Heart left ventricle (tissue), 16 donors: ENCODE measurements around the gene ATP6V0A4. TPM values are rescaled to one million over a fixed set of nuclear protein-coding genes. Genes with fewer than 3 reads are reported as not detected.

Experiments used
- ATAC-seq, 4 donors: fragments of 200-7000 bp; cut with Tn5 transposase; one replicate each; pipeline ENCODE4 v1.9.1; 2020 to 2022; ENCODE audit warnings: moderate library complexity in 4 of 4, mild to moderate bottlenecking in 3 of 4, moderate number of reproducible peaks in 1 of 4
- DNase-seq, 5 donors: peaks; one replicate each; pipeline ENCODE4 v3.0.0-alpha.2; 2020
- H3K27ac ChIP-seq, 12 donors: fragments of 200-600 bp; sonication (generic) in 4 of 12; one replicate each; pipeline versions ENCODE4 v1.5.0 to v1.8.0; 2016 to 2022; ENCODE audit warnings: mild to moderate bottlenecking in 2 of 12
- H3K27me3 ChIP-seq, 9 donors: fragments of 200-600 bp; sonication (generic) in 2 of 9; one replicate each; pipeline versions ENCODE4 v1.5.1 to v1.8.0; 2016 to 2022; ENCODE audit warnings: mild to moderate bottlenecking in 3 of 9
- H3K36me3 ChIP-seq, 9 donors: fragments of 200-600 bp; sonication (generic) in 2 of 9; one replicate each; pipeline versions ENCODE4 v1.5.0 to v1.8.0; 2018 to 2022; ENCODE audit warnings: mild to moderate bottlenecking in 2 of 9
- H3K4me1 ChIP-seq, 12 donors: fragments of 200-600 bp; sonication (generic) in 4 of 12; one replicate each; pipeline versions ENCODE4 v1.5.0 to v1.8.0; 2016 to 2022; ENCODE audit warnings: mild to moderate bottlenecking in 3 of 12
- H3K4me3 ChIP-seq, 12 donors: fragments of 200-600 bp; sonication (generic) in 4 of 12; one replicate each; pipeline versions ENCODE4 v1.5.0 to v1.8.0; 2017 to 2022; ENCODE audit warnings: mild to moderate bottlenecking in 9 of 12, moderate library complexity in 4 of 12
- H3K9me3 ChIP-seq, 12 donors: fragments of 200-600 bp; sonication (generic) in 4 of 12; one replicate each; pipeline versions ENCODE4 v1.5.0 to v1.8.0; 2016 to 2022; ENCODE audit warnings: mild to moderate bottlenecking in 1 of 12
- POLR2A ChIP-seq, 2 donors: fragments of 450-650 bp; IDR thresholded peaks; one replicate each; pipeline ENCODE4 v1.6.1; 2017; ENCODE audit warnings: antibody characterized with exemption in 2 of 2, mild to moderate bottlenecking in 2 of 2, moderate library complexity in 2 of 2
- WGBS, 4 donors: extraction: QIAGEN DNeasy Blood & Tissue Kit in 2 of 4; methylation state at CpG; one replicate each; pipeline versions ENCODE4 v1.1.5 to v1.1.7; 2013 to 2018; 5-methylcytosine and 5-hydroxymethylcytosine counted together
- intact Hi-C, 10 donors: fragments of 100-400 bp; cut with DNase I; formaldehyde crosslinking; loops; one replicate each; pipeline versions ENCODE4 v1.11.1 to v1.14.2; 2022
- polyA plus RNA-seq, 2 donors: library from polyadenylated mRNA; stranded (reverse); fragments of 200-250 nt; gene quantifications; one replicate each; pipeline ENCODE4 v1.2.3, GENCODE V29; 2013
- total RNA-seq, 9 donors: library from RNA; depleted of rRNA in 2 of 9; stranded (reverse); fragments of >200 nt in 2 of 9; fragmentation: NEBNext Ultra II Directional in 3 of 9; extraction: Animal tissue kit (Norgen Biotek cat#: 25700) in 3 of 9; gene quantifications; one replicate each; pipeline versions ENCODE4 v1.1.0 to v1.2.4, GENCODE V29; 2016 to 2023
- TF ChIP-seq, protein P1 (sequence below), 12 donors: fragments of 200-600 bp; sonication (generic) in 4 of 12; IDR thresholded peaks; one replicate each; pipeline versions ENCODE4 v1.5.0 to v1.8.0; 2018 to 2022; ENCODE audit warnings: antibody characterized with exemption in 12 of 12, mild to moderate bottlenecking in 5 of 12
- donor health status: ischemic (EF 13 %, LVEDD 7.1; RV severe dilation, severe dysfunction).
- donor health status: healthy with polysubstance abuse.
- donor health status: DM: no; HTN: yes; CAD: no.
- donor health status: DM: no; HTN: no; CAD: no.
- donor health status: ischemic (EF 25% LVEDD 6.9; RV normal size, moderate dysfunction).
- donor health status: ischemic (EF 25% LVEDD 5.7; RV mildly dilated, moderate dysfunction).
- donor health status: healthy.
- donor health status: DM: yes; HTN: yes; CAD: no.
- donor health status: ischemic (EF 35%, LVEDD 5.7; RV mildly dilated, moderate dysfunction).
- donor health status: nonischemic (EF 11% LVEDD 7.7; RV severe dilation, severe dysfunction).
- donor health status: DM: yes; HTN: yes; CAD: no.
- donor health status: PGD.
- donor health status: ischemic (EF 29% LVEDD 5.4; RV normal size, mild dysfunction).
- donor health status: nonischemic (EF 23%, LVEDD 6.1; RV moderate dilation, normal function).

ATP6V0A4 gene
- total and polyA plus RNA-seq, 11 donors = not detected

DNA sequence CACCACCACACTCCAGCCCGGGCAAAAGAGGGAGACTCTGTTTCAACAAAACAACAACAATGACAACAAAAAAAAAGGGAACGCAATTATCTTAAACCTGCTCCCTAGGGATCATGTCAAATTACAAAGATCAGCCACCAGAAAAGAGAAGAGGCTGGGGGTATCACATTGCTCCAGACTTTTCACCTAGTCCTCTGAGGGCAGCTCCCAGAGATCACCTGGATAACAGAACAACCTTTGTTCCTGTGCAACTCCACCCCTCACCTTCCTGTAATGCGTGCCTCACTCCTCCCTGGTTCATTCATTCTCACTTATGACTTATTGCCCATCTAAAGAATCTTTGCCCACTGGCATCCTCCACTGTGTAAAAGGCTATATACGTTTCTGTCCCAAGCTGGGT lies 128.6 kb downstream of the ATP6V0A4 start:
- Histone ChIP-seq H3K4me3 (no peak overlapping the region), H3K4me1 (peaks cover 0 to 3% (median 0%) of the 10 kb centered on the region in 12 donors), H3K27me3 (peaks cover 0 to 9% (median 0%) of the 10 kb centered on the region in 9 donors), H3K9me3 (no peaks in the 10 kb centered on the region), H3K27ac (no peak overlapping the region), H3K36me3 (no peaks in the 10 kb centered on the region)
- WGBS, 4 donors = 63 to 85% (median 72%) methylated on average over 4 of the region's 4 CpGs
- intact Hi-C loops = no loop called here
- no peak for DNase-seq
- no peak for ATAC-seq
- TF ChIP-seq POLR2A (IDR thresholded peaks at IDR 0.05) = no peak
- TF ChIP-seq, protein P1, sequence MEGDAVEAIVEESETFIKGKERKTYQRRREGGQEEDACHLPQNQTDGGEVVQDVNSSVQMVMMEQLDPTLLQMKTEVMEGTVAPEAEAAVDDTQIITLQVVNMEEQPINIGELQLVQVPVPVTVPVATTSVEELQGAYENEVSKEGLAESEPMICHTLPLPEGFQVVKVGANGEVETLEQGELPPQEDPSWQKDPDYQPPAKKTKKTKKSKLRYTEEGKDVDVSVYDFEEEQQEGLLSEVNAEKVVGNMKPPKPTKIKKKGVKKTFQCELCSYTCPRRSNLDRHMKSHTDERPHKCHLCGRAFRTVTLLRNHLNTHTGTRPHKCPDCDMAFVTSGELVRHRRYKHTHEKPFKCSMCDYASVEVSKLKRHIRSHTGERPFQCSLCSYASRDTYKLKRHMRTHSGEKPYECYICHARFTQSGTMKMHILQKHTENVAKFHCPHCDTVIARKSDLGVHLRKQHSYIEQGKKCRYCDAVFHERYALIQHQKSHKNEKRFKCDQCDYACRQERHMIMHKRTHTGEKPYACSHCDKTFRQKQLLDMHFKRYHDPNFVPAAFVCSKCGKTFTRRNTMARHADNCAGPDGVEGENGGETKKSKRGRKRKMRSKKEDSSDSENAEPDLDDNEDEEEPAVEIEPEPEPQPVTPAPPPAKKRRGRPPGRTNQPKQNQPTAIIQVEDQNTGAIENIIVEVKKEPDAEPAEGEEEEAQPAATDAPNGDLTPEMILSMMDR (IDR thresholded peaks at IDR 0.05) = no peak

DNA sequence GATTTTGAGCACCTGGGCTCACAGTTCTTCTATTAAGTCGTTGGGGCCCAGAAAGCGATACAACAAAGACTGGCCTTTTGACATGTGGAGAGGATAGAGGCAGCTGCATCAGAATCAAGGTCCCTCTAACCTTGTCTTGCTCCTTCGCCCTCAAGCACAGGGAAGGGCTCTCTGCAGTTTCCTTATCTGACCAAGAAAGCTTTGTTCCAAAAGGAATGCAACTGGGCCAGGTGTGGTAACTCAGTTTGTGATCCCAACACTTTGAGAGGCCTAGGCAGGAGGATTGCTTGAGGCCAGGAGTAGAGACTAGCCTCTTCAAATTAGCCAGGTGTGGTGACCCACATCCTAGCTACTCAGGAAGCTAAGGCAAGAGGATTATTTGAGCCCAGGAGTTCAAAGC lies 129.1 kb downstream of the ATP6V0A4 start:
- 89 to 91% (median 90%) methylated on average over 3 of the region's 3 CpGs for WGBS, 4 donors
- ATAC-seq (no peak), DNase-seq (no peak)
- Histone ChIP-seq H3K4me1 (peaks cover 0 to 6% (median 0%) of the 10 kb centered on the region in 12 donors), H3K27me3 (peaks cover 0 to 12% (median 0%) of the 10 kb centered on the region in 9 donors), H3K27ac (no peak overlapping the region), H3K36me3 (no peaks in the 10 kb centered on the region), H3K4me3 (no peak overlapping the region), H3K9me3 (no peaks in the 10 kb centered on the region)
- TF ChIP-seq, protein P1 (IDR thresholded peaks at IDR 0.05) = no peak
- no peak for TF ChIP-seq POLR2A (IDR thresholded peaks at IDR 0.05)
- intact Hi-C loops = no loop called here

DNA sequence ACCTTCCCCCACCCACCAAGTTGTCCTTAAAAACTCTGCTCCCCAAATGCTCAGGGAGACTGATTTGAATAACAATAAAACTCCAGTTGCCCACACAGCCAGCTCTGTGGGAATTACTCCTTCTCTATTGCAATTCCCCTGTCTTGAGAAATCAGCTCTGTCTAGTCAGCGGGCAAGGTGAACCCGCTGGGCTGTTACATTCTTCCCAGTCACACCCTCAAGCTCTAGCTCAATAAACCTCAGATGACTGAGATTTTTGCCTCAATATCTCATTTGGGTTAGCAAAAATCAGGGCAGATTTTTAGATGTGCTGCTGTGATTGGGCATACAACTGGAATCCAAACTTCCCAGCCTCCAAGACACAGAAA lies 129.8 kb downstream of the ATP6V0A4 start:
- H3K27ac ChIP-seq = no peak overlapping the region
- no peak for ATAC-seq
- TF ChIP-seq, protein P1 (IDR thresholded peaks at IDR 0.05) = no peak
- TF ChIP-seq POLR2A (IDR thresholded peaks at IDR 0.05) = no peak

DNA sequence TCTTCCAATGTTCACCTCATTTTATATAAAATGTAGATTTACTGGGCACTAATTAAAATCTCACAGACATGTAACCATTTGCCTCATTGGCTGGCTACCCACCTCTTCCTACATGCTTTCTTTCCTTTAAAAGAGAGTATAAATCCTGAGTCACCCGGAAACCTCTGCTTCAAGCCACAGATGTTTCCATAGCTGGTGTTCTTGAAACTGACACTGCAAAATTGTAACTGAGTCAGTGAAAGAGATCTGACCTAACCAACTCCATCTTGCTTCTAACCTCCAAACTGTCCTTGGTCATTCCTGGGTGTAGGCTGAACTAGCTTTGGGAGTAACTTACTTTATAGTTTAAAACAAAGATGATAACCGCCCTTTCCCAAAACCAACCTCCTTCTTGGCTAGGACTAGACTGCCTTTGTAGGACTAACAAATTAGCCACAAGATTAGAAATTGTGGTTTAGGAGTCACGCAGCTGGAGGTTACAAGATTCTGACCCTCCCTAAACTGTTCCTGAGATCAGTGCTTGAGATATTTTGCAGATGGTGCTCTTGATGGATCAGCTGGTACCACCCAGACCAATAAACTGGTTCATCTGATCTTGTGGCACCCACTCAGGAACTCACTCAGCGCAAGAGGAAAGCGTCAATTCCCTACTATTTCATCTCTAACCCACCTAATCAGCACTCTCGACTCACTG lies 130.3 kb downstream of the ATP6V0A4 start:
- TF ChIP-seq, protein P1 (IDR thresholded peaks at IDR 0.05) = no peak
- no peak for TF ChIP-seq POLR2A (IDR thresholded peaks at IDR 0.05)
- intact Hi-C loops = no loop called here
- Histone ChIP-seq H3K27ac (no peak overlapping the region), H3K9me3 (no peaks in the 10 kb centered on the region), H3K4me3 (no peak overlapping the region), H3K36me3 (no peaks in the 10 kb centered on the region), H3K4me1 (peaks cover 0 to 6% (median 0%) of the 10 kb centered on the region in 12 donors), H3K27me3 (peaks cover 0 to 14% (median 3%) of the 10 kb centered on the region in 9 donors)
- no peak for DNase-seq
- no peak for ATAC-seq
- WGBS, 4 donors = 89 to 95% (median 90%) methylated on average over 6 of the region's 6 CpGs

More for the DNA sequence above, 129.8 kb downstream of the ATP6V0A4 start:
- intact Hi-C loops = no loop called here
- no peak for DNase-seq
- Histone ChIP-seq H3K4me1 (peaks cover 0 to 6% (median 0%) of the 10 kb centered on the region in 12 donors), H3K9me3 (no peaks in the 10 kb centered on the region), H3K4me3 (no peak overlapping the region), H3K36me3 (no peaks in the 10 kb centered on the region), H3K27me3 (peaks cover 0 to 14% (median 0%) of the 10 kb centered on the region in 9 donors)
- 93 to 100% (median 95%) methylated on average over 2 of the region's 2 CpGs for WGBS, 4 donors
